CD4-positive, alpha-beta T cell treated with Interleukin-21 for 1 hour (primary cell): ENCODE measurements around the gene PLVAP.
"Not testable (repeated sequence)": the region's sequence is repeated elsewhere in the genome, so short reads cannot be mapped to it uniquely, and the experiment has no call there.

Experiments
- DNase-seq: peaks from one replicate; pipeline ENCODE4 v3.0.0-alpha.2; 2020

The PLVAP gene

GRCh38 chr19:17401628-17402027 lies 24.5 kb upstream of the PLVAP start:
- DNase-seq = no peak

GRCh38 chr19:17398902-17399527 lies 21.9 kb upstream of the PLVAP start:
- no peak for DNase-seq

GRCh38 chr19:17394891-17395415 lies 17.8 kb upstream of the PLVAP start:
- peak; percentile 75 for DNase-seq

GRCh38 chr19:17393914-17394313 lies 16.8 kb upstream of the PLVAP start, which contains the start of gene CCDC194:
Gene CCDC194, minus strand, starts transcription at chr19:17394196. Its CDS starts 38 bp downstream, at chr19:17394158.
- DNase-seq = no peak

- DNase-seq = no peak
These were observed 15.9 kb upstream of the PLVAP start for GRCh38 chr19:17393002-17393401.

GRCh38 chr19:17391371-17392151 lies 14.4 kb upstream of the PLVAP start:
- DNase-seq = no peak

- peak; percentile 86 for DNase-seq
These were observed 13.7 kb upstream of the PLVAP start for GRCh38 chr19:17390665-17391370.

GRCh38 chr19:17389957-17390664 lies 13.0 kb upstream of the PLVAP start:
- DNase-seq = no peak

- DNase-seq = no peak
These were observed 12.1 kb upstream of the PLVAP start for GRCh38 chr19:17389288-17389687.

- DNase-seq = peak; percentile 61
These were observed 8.9 kb upstream of the PLVAP start for GRCh38 chr19:17385878-17386611.

- no peak for DNase-seq
These were observed 3.4 kb upstream of the PLVAP start for GRCh38 chr19:17380426-17381138.

GRCh38 chr19:17379221-17379631 lies 2.1 kb upstream of the PLVAP start:
- no peak for DNase-seq

- no peak for DNase-seq
These were observed 1.1 kb upstream of the PLVAP start for GRCh38 chr19:17378271-17378670.

- DNase-seq = no peak
These were observed 7.0 kb downstream of the PLVAP start for GRCh38 chr19:17370026-17370587.

GRCh38 chr19:17365361-17365760 lies 11.8 kb downstream of the PLVAP start:
- no peak for DNase-seq

- DNase-seq = not testable (repeated sequence)
These were observed 13.1 kb downstream of the PLVAP start for GRCh38 chr19:17363852-17364605.

- DNase-seq = no peak
These were observed 17.0 kb downstream of the PLVAP start for GRCh38 chr19:17359905-17360800.

GRCh38 chr19:17358395-17358794 lies 18.7 kb downstream of the PLVAP start:
- DNase-seq = no peak

- DNase-seq = no peak
These were observed 19.4 kb downstream of the PLVAP start for GRCh38 chr19:17357724-17358123.
